Measurements from ENCODE around the gene ZNF518B.

The ZNF518B gene, protein sequence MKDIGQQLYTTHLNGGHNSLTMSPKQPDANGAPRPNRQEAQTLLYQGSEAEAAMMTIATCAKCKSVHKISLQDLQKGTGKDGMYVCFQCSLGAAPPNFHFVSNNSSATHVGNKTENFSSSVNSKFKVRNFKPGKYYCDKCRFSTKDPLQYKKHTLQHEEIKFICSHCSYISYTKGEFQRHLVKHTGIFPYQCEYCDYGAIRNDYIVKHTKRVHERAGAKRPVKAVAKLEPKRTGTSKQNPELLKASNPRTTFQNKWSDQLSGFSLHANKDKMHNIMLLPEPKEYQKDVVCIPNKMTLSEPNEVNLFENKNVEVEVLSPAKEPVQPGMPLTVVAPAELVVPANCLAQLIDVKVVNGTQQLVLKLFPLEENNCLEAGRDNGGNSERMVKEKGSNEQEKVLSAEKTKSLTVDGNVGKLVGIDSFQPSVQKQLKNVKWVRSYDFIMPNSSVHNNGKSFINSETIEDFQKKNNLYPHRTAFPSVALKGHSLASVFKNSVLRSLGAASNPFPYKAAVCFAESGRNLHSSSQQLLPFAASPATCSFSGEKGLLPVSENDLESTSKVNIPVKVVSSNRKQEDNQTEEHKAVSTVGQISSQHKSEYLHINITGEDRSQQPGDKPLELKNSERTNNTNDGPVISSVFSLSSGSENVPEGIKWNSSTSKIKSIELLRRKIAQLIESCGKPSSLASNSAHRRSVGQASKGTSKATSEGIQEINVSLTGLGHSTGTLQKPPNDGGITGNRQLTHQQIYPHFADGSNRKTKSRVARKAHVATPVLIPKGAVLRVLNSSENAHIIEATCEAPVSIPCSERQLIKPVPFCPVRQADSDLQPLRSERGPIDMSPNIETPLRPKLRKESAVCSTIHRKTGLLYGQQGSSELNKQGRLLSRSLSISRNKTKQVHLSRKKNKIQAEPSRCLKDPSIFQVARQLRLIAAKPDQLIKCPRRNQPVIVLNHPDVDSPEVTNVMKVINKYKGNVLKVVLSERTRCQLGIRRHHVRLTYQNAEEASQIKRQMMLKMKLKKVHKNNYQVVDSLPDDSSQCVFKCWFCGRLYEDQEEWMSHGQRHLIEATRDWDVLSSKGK

DNA sequence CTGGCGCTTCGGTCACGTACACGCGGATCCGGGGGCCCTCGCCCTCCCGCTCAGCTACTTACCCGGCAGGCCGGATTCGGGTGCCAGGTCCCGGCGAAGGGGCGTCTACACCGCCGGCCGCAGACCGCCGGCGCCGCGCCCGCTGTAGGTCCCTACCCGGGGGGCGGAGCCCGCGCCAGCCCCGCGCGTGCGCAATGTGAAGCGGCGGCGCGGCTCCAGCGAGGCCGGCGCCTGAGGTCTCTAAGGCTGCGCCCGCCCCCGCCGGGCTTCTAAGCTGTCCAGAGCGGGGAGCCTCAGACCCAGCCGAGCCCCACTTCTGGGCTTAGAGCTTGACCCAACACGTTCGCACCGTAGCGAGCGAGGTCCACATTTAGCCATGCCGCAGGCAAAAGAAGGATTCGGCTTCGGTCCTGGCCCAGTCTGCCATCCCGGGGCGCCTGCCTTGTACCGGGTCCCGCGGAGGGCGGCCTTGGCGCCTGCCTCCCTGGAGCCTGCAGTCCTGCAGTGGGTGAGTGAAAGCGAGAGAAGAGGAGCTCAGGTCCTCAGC lies at the start of gene ZNF518B:
TSS of gene ZNF518B (minus strand) at position 172 of the 547 bp plus-strand sequence. CDS start 11,098 bp downstream, outside the sequence.
- DNase-seq (ENCODE audit: low read depth): no peak

DNA sequence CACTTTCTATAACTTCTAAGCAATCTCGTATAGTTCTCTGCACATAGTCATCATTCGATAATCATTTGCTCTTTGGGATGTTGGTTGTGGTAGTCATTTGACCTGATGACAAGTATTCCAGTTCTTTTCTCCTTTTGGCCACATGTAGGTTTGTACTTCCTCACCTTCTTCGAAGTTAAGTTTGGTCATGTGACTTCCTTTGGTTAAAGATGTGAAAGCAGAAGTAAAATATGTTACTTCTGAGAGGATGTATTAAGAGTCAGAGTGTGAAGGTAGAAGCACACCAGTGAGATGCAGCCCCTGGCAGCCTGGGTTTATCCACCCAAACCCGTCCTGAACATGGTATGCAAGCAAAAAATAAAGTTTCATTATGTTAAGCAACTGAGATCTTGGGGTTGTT lies 48.9 kb upstream of the ZNF518B start:
- DNase-seq (ENCODE audit: low read depth): no peak

DNA sequence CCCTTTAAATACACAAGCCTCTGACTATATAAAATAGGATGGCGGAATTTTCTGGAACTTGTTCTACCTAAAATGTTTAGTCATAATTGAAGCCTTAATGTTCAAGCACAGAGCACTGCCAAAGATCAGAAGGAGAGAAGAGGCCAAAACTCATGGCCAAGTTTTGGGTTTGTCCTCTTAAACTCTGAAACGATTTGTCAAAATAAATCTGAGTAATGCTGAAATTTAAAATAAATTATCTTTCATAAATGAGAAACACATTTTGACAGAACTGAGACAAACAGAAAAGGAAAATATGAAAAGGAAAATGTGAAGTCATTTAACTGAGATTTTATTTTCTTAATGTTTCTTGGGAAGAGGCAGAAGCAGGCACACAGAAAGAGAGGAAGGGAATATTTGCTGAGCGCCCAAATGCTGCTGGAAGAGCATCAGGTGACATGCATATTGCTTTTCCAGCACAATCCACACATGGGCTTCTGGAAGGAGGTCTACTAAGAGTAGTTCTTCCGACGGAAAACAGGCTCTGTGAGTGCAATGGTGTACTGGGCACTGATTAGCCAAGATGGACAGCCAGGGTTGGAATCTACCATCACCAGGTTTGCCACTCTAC lies 47.4 kb upstream of the ZNF518B start:
- DNase-seq (ENCODE audit: low read depth): no peak

DNA sequence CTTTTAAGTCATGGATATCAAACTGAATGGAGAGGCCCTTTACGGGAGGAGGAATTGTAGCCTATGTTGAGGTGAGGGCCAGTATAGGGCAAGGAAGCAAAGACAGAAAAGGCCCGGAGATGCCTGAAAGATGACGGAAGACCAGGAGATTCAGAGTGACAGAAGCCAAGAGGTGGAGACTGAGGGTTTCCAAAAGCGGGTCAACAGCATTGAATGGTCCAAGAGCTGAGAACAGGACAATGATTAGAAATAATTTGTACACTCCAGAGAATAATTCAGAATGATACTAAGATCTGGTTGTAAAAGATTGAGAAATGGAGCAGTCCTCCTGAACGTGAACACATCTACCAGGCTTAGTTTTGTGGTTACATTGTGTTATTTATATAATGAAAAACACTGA lies 45.5 kb upstream of the ZNF518B start:
- DNase-seq (ENCODE audit: low read depth): no peak

DNA sequence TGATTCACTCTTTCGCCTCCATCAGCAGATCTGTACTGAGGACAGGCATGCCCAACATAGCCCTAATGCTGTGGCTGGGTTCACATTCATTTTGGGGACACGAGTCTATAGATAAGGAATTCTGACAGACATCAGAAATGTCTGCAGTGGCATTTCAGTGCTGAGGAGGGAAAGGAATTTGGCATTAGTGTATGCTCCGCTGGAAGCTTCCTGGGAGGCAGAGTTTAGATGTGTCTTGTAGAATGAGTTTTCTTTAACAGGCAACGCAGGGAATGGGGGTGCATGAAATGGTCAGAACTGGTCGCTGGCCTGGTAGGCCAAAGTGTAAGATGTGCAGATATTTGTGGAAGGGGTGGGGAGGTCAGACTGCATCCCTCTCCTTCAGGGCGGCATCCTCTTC lies 43.5 kb upstream of the ZNF518B start:
- DNase-seq (ENCODE audit: low read depth): no peak

DNA sequence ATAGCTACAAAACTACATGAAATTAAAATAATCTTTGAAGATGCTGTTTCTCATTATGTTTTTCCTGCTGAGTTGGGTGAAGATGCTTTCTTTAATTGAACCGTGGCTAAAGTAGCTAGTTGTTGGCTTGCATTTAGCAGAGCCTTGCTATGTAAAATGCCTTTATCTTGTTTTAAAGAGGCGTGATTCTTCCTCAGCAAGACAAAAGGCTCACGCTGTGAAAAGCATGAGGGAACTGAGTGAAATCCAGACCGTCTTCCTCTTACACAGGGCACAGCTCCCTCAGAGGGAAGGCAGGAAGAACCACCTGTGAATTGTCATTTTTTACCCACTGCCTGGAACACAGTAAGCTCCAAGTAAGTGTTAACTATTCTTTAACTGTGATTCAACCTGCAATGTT lies 39.0 kb upstream of the ZNF518B start:
- DNase-seq (ENCODE audit: low read depth): no peak

DNA sequence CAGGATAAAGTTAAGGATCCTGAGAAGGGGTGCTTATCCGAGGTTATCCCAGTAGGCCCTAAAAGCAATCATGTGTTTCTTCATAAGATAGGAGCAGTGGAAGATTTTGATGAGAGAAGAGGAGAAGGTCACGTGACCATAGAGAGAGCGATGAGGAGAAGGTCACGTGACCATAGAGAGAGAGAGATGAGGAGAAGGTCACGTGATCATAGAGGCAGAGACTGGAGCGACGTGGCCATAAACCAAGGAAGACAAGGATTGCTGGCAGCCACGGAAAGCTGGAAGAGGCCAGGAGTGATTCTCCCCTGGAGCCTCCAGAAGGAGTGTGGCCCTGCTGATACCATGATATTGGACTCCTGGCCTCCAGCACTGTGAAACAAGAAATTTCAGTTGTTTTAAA lies 38.4 kb upstream of the ZNF518B start:
- DNase-seq (ENCODE audit: low read depth): no peak

DNA sequence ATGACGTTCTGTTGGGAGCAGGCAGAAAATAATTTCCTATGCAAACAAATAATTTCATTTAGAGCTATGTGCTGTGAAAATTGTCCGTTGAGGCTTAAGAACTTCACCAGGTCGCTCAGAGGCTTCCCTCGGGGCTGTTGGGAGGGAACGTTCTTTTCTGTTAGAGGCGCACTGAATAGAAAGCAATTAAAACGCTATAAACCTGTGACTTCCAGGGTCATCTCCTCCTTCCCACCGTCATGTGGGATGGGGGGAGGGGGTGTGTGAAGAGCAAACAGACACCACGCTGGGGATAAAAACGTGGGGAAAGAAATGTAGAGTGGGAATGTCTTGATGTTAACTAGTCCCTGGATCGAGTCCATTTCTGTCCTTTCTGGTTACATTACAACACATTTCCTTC lies 35.2 kb upstream of the ZNF518B start:
- no peak for DNase-seq (ENCODE audit: low read depth)

DNA sequence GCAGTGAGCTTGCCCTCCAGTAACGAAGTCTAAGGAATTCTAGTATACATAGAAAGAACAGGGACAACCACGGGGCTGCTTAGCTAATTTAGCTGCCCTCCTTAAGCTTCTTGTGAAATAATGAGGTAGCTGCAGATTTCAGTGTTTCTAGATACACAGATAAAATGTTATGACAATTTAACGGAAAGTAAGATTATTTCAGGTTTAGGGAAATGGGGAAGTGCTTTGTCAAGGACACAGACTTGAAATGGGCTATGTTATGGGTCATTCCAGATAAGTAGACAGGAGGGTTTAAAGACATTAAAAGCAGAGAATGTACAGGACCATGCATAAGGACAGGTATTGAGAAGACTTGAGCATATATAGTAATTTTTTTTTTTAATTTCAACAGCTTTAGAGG lies 34.2 kb upstream of the ZNF518B start:
- DNase-seq (ENCODE audit: low read depth): no peak

DNA sequence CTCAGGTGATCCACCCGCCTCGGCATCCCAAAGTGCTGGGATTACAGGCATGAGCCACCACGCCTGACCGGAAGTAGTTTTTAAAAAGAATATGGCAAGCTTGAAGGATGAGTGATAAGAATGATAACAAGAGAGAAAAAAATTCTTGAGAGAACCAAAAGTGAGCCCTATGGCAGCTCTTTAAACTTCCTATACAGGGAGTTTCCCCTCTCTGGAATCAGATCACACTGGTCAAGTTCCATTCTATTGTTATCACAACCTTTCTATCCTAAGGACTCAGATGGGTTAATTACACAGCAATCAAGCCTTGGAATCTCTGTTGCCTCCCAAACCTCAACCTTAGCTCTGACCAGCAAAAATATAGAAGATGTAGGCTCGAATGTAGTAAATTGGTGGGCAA lies 33.8 kb upstream of the ZNF518B start:
- no peak for DNase-seq (ENCODE audit: low read depth)

DNA sequence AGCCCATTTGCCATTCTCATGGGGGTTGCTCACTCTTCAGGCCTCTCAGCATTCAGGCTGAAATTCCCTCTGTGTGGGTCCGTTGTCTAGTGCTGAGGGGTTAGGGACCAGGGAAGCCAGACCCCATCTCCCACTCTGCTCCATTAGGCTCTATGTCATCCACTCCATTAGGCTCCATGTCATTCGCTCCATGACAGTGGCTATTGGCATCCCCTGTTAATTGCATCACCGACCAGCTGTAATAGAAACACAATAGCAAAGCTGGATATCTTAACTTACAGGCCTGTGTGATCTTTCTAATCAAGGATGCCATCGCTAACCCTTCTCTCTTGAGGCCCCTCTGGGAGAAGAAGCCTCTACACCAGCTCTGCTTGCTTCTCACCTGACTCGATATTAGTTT lies 25.7 kb upstream of the ZNF518B start:
- DNase-seq (ENCODE audit: low read depth): no peak

DNA sequence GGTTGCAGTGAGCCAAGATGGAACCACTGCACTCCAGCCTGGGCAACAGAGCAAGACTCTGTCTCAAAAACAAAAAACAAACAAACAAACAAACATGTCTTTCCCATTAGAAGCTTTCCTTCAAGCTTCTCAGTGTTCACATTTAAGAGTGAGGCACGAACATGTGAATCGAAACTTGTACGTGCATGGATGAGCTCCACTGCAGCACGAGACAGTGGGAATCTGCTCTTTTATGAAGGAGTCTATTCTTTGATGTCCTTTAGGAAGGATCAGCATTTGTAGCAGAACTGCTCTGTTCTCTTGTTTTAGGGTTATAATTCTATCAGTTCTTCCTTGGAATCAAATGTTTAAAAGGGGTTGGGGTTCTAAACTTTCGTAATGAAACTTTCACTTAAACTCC lies 23.4 kb upstream of the ZNF518B start:
- DNase-seq (ENCODE audit: low read depth): no peak

DNA sequence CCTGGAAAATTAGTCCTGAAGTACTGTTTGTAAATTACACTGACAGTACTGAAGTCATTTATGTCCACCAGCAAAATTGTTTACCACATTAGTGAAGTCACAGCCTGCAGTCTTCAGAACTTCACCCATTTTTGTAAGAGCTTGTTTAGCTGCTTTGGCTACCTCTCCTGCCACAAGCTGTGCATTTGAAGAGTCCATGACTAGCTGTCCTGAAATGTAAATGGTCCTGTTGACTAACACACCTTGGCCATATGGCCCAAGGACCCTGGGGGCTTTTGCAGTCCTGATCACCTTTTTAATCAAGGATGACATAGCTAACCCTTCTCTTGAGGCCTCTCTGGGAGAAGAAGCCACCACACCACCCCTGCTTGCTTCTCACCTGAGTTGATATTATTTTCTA lies 21.4 kb upstream of the ZNF518B start:
- no peak for DNase-seq (ENCODE audit: low read depth)

DNA sequence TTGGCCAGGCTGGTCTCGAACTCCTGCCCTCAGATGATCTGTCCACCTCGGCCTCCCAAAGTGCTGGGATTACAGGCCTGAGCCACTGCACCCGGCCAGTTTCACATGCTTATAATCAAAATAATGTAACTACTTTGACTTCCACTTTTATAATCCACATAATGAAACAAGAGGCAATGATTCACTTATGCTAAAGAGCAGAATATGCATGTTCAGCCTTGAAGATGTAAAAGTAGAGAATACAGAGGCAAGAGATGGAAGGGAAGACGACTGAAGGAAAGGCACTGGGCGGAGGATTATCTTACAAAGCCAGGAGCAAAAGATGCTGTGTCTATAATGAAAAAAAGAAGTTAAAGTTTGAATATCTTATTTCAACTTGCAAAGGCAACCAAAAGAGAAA lies 13.3 kb upstream of the ZNF518B start:
- no peak for DNase-seq (ENCODE audit: low read depth)

DNA sequence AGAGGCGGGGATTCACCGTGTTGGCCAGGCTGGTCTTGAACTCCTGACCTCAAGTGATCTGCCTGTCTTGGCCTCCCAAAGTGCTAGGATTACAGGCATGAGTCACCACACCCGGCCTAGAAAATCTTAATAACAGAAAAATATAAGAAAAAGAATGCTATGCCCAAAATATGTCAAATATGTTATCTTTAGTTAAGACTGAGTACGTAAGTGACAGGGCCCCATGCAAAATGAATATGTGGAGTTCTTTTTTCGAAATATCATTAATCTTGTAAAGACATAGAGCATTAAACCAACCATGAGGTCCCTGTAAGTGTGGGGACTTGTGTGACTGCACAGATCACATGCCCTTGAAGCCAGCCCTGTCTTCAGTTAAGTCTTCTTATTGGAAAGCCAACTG lies 8.9 kb upstream of the ZNF518B start:
- no peak for DNase-seq (ENCODE audit: low read depth)

DNA sequence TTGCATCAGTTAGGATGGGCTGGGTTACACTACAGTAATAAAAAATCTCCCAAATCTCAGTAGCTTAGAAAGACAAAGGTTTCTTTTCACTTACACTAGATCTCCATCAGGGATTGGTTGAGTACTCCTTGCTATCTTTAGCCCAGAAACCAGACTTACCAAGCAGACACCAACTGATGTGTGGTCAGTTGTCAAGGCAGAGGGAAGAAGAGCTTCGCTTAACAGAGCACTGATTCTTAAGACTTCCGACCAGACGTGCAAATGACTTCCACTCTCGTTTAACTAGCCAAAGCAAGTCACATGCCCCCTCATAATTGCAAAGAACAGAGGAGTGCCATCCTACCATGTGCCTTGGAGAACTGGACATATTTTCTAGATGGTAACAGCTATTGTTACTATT lies 5.7 kb upstream of the ZNF518B start:
- no peak for DNase-seq (ENCODE audit: low read depth)

DNA sequence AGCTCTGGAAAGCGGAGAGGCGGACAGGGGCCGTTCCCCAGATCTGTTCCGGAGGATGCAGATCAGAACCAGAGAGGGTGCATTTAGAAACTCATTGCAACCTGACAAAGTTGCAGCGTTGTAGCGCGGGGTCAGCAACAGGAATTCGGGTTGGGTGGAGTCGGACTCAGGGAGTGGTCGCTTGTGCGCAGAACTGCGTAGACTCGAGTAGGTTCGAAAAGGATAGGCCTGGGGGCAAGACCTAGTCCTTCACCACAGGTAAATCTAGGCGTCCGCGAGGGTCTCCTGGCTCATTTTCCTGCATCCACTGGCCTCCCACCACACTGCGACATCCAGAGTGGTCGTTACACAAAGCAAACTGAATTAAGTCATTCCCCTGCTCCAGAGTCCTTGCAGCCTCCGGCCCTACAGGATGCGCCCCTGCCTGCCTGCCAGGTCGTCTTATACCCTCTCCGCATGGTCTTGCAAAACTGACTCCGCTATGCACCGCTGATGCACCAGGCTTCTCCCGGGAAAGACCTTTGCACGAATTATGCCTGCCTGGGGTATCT lies 4.7 kb upstream of the ZNF518B start:
- DNase-seq (ENCODE audit: low read depth): no peak

DNA sequence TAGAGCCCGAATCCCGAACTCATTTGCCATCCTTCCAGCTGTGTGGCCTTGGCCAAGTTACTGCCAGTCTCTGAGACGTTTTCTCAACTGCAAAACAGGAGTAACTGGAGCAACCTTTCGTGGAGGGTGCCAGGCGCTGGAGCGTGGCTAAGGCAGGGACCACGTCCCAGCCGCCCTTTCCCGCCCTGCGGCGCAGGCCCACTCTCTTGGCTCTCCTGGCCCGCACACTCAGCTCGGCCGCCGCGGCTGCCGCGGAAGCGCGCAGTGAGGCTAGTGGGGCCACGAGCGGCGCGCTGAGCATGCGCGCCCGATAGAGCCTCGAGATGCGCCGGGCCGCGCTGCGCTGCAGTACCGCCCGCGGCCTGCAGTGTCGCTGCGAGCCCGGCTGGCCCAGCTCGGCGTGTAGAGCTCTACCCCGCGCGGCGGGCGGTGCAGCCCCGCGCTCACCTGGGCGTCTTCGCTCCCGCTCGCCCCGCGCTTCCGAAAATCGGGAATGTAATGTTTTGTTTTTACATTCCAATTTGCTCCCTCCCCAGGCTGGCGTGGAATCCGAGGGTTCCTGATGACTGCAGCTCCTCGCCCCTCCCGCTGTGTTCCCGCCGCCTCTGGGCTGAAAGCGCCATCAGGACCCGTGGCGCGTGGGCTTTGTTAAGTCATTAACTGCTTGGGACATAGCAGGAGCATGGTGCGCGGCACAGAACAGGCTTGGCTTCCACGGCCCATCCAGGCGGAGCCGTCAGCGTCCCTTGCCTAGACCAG lies 4.0 kb upstream of the ZNF518B start:
- no peak for DNase-seq (ENCODE audit: low read depth)

DNA sequence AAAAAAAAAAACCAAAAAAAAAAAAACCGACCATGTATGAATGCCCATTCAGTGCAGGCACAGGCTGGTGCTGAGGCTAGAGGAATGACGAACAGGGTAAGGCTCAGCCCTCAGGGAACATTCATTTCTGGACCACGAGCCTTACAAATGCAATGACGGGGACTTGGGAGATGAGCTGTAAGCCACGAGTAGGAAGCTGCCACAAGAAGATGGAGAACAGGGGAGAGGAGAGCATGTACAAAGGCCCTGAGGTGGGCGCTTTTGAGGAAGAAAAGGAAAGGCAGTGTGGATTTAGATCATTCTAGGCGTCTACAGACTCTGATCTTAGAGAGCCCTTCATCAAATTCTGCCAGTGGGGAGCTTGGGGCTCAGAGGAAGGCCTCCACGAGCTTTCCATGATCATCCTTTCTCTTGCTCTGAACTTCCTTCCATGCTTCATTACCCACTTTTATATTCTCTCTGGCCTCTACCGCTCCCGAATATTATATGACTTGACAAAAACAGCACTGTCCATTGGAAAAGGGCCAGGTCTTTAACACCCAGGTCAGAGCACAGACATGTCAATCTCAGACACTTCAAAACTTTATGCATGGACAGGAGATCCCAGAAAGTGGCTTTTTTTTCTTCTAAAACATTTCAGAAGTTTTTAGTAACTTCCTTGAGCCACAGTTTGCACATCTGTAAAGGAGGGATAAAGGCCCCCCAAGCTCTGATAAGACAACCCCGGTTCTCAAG lies 3.3 kb upstream of the ZNF518B start:
- no peak for DNase-seq (ENCODE audit: low read depth)

DNA sequence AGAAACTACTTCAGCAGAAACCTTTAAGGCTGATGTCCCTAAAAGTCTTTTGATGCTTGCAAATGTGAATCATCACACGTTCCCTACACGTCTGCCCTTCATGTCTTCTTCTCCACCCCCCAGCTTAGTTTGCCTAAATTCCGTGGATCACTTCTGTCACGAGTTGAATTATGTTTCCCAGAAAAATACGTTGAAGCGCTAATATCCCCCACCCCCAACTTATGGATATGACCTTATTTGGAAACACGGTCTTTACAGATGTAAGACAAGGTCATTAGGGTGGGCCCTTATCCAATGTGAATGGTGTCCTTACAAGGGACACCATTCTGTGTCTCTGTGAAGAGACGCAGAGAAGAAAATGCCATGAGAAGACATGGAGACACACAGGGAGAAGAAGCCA lies 2.1 kb upstream of the ZNF518B start:
- no peak for DNase-seq (ENCODE audit: low read depth)

All from non-pigmented ciliary epithelial cell (primary cell).